GM10266 (cell line): ENCODE measurements around the gene KRTAP5-6.

ENCODE experiments used
- DNase-seq: peaks from one replicate; pipeline ENCODE4 v3.0.0; 2012; ENCODE audit errors: extremely low spot score
- TF ChIP-seq, protein P1 (sequence below): IDR thresholded peaks from 2 replicates; pipeline ENCODE4 v1.5.1; 2012; ENCODE audit warnings: mild to moderate bottlenecking, low read depth; ENCODE audit not compliant: control insufficient read depth, insufficient read depth; ENCODE audit errors: missing control alignments

The KRTAP5-6 gene

DNA sequence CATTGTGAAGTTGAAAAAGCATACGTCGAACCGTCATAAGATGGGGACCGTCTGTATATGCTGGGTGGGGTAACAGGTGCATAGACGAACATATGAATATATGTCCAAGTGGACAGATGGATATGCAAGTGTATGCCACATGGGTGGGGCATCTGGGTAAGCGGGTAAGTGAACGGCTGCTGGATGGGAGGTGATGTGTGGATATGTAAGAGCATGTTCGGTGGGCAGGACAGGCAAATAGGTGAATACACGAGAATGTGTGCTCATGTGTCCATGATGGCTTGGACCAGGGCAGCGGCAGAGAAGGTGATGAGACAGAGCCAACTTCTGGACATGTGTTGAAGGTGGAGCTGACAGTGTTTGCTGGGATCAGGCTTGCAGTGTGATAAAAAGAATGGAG is 41.4 kb downstream of the KRTAP5-6 start:
- no peak for DNase-seq
- TF ChIP-seq, protein P1, sequence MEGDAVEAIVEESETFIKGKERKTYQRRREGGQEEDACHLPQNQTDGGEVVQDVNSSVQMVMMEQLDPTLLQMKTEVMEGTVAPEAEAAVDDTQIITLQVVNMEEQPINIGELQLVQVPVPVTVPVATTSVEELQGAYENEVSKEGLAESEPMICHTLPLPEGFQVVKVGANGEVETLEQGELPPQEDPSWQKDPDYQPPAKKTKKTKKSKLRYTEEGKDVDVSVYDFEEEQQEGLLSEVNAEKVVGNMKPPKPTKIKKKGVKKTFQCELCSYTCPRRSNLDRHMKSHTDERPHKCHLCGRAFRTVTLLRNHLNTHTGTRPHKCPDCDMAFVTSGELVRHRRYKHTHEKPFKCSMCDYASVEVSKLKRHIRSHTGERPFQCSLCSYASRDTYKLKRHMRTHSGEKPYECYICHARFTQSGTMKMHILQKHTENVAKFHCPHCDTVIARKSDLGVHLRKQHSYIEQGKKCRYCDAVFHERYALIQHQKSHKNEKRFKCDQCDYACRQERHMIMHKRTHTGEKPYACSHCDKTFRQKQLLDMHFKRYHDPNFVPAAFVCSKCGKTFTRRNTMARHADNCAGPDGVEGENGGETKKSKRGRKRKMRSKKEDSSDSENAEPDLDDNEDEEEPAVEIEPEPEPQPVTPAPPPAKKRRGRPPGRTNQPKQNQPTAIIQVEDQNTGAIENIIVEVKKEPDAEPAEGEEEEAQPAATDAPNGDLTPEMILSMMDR = no peak

DNA sequence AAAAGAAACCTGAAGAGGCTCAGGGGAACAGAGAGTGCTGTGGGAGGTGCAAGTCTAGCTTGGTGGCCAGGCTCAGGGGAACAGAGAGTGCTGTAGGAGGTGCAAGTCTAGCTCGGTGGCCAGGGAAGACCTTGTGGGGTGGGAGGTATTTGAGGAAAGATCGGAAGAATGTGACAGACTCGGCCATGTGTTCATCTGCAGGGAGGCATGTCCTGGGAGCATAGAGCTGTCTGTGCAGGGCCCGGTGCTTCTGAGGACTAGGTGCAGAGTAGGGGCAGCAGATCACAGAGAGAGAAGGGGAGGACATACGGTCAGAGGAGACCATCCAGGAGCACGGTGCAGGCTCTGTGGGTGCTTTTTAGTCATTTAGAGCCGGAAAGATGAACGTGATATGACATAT is 42.6 kb downstream of the KRTAP5-6 start:
- TF ChIP-seq, protein P1 = no peak
- DNase-seq = no peak

DNA sequence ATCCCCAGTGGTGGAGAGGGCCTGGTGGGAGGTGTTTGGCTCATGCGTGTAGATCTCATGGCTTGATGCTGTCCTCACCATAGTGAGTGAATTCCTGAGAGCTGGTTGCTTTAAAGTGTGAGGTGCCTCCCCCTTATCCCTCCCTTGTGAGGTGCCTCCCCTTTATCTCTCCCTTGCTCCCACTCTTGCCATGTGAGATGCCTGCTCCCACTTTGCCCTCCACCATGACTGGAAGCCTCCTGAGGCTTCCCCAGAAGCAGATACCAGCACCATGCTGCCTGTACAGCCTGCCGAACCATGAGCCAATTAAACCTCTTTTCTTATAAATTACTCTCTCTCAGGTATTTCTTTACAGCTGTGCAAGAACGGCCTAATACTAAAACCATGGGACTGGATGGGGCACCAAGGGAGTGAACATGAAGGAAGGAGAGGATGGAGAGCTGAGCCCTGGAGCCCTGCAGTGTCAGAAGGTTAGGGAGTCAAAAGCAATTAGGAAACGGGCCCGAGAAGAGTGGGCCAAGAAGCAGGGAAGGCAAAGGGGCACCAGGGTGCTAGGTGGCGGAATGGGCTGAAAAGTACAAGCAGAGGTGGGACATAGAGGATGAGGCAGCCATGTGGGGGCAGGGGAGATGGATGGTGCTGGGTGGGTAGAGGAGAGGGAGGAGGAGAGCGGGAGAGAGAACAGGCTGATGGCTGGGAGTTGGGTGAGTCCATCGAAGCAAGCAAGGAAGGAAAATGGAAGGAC is 44.0 kb downstream of the KRTAP5-6 start:
- DNase-seq = no peak
- TF ChIP-seq, protein P1 = no peak

DNA sequence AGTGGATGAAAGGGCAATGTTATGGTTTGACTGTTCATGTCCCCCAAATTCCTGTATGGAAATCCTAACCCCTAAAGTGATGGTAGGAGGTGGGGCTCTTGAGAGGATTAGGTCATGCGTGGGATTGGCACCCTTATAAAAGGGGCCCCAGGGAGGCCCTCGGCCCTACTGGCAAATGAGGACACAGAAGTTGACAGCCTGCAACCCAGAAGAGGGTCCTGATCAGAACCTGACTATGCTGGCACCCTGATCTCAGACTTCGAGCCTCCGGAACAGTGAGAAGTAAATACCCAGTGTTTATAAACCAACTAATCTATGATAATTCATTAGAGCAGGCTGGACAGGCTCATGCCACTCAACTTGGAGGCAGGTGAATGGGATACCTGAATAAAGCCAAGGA is 44.7 kb downstream of the KRTAP5-6 start:
- TF ChIP-seq, protein P1 = no peak
- DNase-seq = no peak

DNA sequence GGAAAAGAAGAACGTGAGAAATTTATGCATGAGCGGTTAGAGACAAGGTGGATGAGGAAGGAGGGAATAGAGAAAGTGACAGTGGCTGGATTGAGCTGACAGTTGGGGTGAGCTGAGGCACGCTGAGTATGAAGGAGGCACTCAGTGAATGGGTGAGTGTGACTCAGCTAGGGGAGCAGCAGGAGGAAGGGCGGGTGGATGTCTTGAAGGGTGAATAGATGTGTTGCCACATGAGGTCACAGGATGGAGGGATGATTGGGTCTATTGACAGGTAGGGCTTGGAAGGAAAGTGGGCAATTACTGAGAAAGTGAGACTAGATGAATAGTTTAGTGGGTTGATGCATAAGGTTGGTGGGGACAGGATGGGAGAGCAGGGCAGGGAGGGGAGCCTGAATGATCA is 45.4 kb downstream of the KRTAP5-6 start:
- TF ChIP-seq, protein P1 = no peak
- DNase-seq = no peak

DNA sequence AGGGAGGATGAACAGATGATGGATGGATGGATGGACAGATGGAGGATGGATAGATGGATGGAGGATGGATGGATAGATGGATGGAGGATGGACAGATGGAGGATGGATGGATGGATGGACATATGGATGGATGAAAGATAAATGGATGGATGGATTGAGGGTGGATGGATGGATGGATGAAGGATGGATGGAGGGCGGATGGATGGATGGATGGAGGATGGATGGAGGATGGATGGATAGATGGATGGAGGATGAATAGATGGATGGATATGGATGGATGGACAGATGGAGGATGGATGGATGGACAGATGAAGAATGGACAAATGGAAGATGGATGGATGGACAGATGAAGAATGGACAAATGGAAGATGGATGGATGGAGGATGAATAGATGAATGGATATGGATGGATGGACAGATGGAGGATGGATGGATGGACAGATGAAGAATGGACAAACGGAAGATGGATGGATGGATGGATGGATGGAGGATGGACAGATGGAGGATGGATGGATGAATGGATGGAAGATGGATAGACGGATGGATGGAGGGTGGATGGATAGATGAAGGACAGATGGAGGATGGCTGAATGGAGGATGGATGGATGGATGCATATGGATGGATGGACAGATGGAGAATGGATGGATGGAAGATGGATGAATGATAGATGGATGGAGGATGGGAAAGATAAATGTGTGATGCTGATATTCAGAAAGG is 46.0 kb downstream of the KRTAP5-6 start:
- TF ChIP-seq, protein P1 = no peak
- DNase-seq = no peak

DNA sequence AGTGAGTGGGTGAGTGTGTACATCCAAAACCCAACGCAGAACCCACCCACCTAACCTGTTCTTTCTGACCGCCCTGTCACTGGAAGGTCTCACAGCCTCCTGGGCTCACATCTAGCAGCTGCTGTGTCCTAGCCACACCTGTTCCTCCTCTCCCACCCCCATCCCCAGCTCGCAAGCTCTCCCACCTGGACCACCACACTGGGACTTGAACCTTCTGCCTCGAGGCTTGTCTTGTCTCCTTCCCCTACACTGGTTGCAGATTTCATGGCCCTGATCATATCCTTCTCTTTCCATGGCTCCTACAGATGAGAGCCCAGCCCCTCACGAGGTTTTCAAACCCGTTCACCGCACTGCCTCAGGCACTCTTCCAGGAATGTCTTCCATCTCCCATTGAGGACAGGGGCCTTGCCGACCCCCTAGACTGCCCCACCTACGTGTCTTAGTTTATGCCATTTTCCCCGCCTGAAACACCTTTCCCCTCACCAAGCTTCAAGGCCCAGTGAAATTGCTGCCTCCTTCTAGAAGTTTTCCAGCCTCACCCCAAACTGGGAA is 46.7 kb downstream of the KRTAP5-6 start:
- DNase-seq = no peak
- TF ChIP-seq, protein P1 = no peak
